PC-3 (cell line): ENCODE data around the gene ITGB3. TPM values are rescaled to one million over a fixed set of nuclear protein-coding genes. Genes with fewer than 3 reads are reported as not detected.

ENCODE experiments used
- ATAC-seq: fragments of 200-7000 bp; cut with Tn5 transposase; 2 replicates; pipeline ENCODE4 v1.9.1; 2020; ENCODE audit warnings: mild to moderate bottlenecking, moderate library complexity
- BruUV-seq: library from RNA; stranded (reverse); fragments of 400-500 nt; replicated peaks from 2 replicates; lab custom pipeline; 2021; lab: Mats Ljungman, UMichigan
- CTCF ChIA-PET: fragments of 300-600 bp; sonication (Branson Sonifier 250); formaldehyde crosslinking; loops from one replicate; lab custom pipeline; 2022; ENCODE audit warnings: antibody characterized with exemption; lab: Charles Lee
- POLR2A ChIA-PET: fragments of 300-600 bp; sonication (Branson Sonifier 250); formaldehyde crosslinking; loops from one replicate; lab custom pipeline; 2022; ENCODE audit warnings: antibody characterized with exemption; ENCODE audit not compliant: unreplicated experiment; lab: Charles Lee
- DNase-seq: peaks from one replicate; pipeline ENCODE4 v3.0.0-alpha.2; 2015
- H2AFZ ChIP-seq: fragments of 300-600 bp; sonication (generic); 2 replicates; pipeline ENCODE4 v1.6.0; 2016; ENCODE audit warnings: antibody characterized with exemption, low read length
- H3F3A ChIP-seq: fragments of 300-600 bp; sonication (generic); one replicate; pipeline ENCODE4 v1.6.0; 2017; ENCODE audit warnings: antibody characterized with exemption, low read length, control low read depth, mild to moderate bottlenecking; ENCODE audit not compliant: unreplicated experiment
- H3K27ac ChIP-seq: fragments of 300-600 bp; sonication (generic); 2 replicates; pipeline ENCODE4 v1.5.1; 2016; ENCODE audit warnings: mild to moderate bottlenecking, low read length
- H3K27me3 ChIP-seq: fragments of 300-600 bp; sonication (generic); 2 replicates; pipeline ENCODE4 v1.6.1; 2016; ENCODE audit warnings: low read length, mixed read lengths
- H3K36me3 ChIP-seq: fragments of 300-600 bp; sonication (generic); 2 replicates; pipeline ENCODE4 v1.6.1; 2016; ENCODE audit warnings: low read depth, mixed run types, low read length, mixed read lengths
- H3K4me1 ChIP-seq: fragments of 300-600 bp; sonication (generic); 2 replicates; pipeline ENCODE4 v1.5.1; 2016; ENCODE audit warnings: low read length; ENCODE audit not compliant: insufficient read depth
- H3K4me2 ChIP-seq: fragments of 300-600 bp; sonication (generic); 2 replicates; pipeline ENCODE4 v1.6.0; 2016; ENCODE audit warnings: low read length
- H3K4me3 ChIP-seq: fragments of 300-600 bp; sonication (generic); 2 replicates; pipeline ENCODE4 v1.5.1; 2016; ENCODE audit warnings: mild to moderate bottlenecking, low read length, mixed read lengths
- H3K79me2 ChIP-seq: fragments of 300-600 bp; sonication (generic); 2 replicates; pipeline ENCODE4 v1.6.1; 2017; ENCODE audit warnings: low read length, mixed read lengths
- H3K9ac ChIP-seq: fragments of 300-600 bp; sonication (generic); 2 replicates; pipeline ENCODE4 v1.6.0; 2016; ENCODE audit warnings: mild to moderate bottlenecking, low read length
- H3K9me2 ChIP-seq: fragments of 300-600 bp; sonication (generic); replicated peaks from 2 replicates; pipeline ENCODE4 v1.6.1; 2016; ENCODE audit warnings: mixed run types, low read length, mixed read lengths
- H3K9me3 ChIP-seq: fragments of 300-600 bp; sonication (generic); 2 replicates; pipeline ENCODE4 v1.6.1; 2016; ENCODE audit warnings: low read length, mixed read lengths
- H4K20me1 ChIP-seq: fragments of 300-600 bp; sonication (generic); 2 replicates; pipeline ENCODE4 v1.6.1; 2016; ENCODE audit warnings: low read length, mixed read lengths
- EZH2 ChIP-seq: fragments of 300-600 bp; sonication (generic); IDR thresholded peaks from one replicate; pipeline ENCODE4 v1.6.1; 2017; ENCODE audit warnings: antibody characterized with exemption, mild to moderate bottlenecking, low read length; ENCODE audit not compliant: unreplicated experiment
- EZH2phosphoT487 ChIP-seq: fragments of 300-600 bp; sonication (generic); IDR thresholded peaks from 2 replicates; pipeline ENCODE4 v1.6.1; 2018; ENCODE audit warnings: mild to moderate bottlenecking, antibody characterized with exemption, low read length, borderline replicate concordance
- intact Hi-C: fragments of 100-400 bp; cut with micrococcal nuclease; formaldehyde crosslinking; loops from 2 replicates; pipeline ENCODE4 v1.9.0; 2023
- total RNA-seq: library from RNA; depleted of rRNA; stranded (reverse); fragments of >200 nt; gene quantifications from 2 replicates; pipeline ENCODE4 v1.2.3, GENCODE V29; 2014
- TF ChIP-seq, protein P1 (sequence below): fragments of 300-600 bp; sonication (generic); conservative IDR thresholded peaks from 2 replicates; pipeline ENCODE4 v1.5.1; 2017; ENCODE audit warnings: antibody characterized with exemption, low read depth, mild to moderate bottlenecking, low read length

Gene ITGB3
- total RNA-seq, 1 experiment from 2014 or later: 0.36 TPM

GRCh38 chr17:47239967-47240651, 13.5 kb upstream of the ITGB3 start:
- ChIA-PET CTCF (interaction anchor here (0.6 to 2.3 kb wide), 4 partner anchors 9 to 93 kb away, joined by 3 to 17 read pairs (median 8); no protein-coding TSS in a partner anchor), POLR2A (interaction anchor here (0.5 to 1.3 kb wide), 5 partner anchors 27 to 1109 kb away, joined by 3 to 9 read pairs (median 3); no protein-coding TSS in a partner anchor)
- Histone ChIP-seq H3K4me2 (peak overlapping the region; percentile 49), H3F3A (no peaks in the 10 kb centered on the region), H3K9ac (peak overlapping the region; percentile 42), H3K79me2 (no peaks in the 10 kb centered on the region), H4K20me1 (no peaks in the 10 kb centered on the region), H3K4me1 (peaks cover 21% of the 10 kb centered on the region), H3K9me3 (no peaks in the 10 kb centered on the region), H3K4me3 (no peak overlapping the region), H3K27ac (peak overlapping the region; percentile 84), H3K36me3 (no peaks in the 10 kb centered on the region), H2AFZ (peak overlapping the region; percentile 71), H3K27me3 (no peaks in the 10 kb centered on the region), H3K9me2 (no peaks in the 10 kb centered on the region)
- no TSS peak for BruUV-seq
- intact Hi-C loops: loop anchor here (1.0 kb wide), 2 partner anchors 11 to 65 kb away; no protein-coding TSS in a partner anchor
- ATAC-seq (peak; percentile 98), DNase-seq (peak; percentile 100)
- TF ChIP-seq, protein P1, sequence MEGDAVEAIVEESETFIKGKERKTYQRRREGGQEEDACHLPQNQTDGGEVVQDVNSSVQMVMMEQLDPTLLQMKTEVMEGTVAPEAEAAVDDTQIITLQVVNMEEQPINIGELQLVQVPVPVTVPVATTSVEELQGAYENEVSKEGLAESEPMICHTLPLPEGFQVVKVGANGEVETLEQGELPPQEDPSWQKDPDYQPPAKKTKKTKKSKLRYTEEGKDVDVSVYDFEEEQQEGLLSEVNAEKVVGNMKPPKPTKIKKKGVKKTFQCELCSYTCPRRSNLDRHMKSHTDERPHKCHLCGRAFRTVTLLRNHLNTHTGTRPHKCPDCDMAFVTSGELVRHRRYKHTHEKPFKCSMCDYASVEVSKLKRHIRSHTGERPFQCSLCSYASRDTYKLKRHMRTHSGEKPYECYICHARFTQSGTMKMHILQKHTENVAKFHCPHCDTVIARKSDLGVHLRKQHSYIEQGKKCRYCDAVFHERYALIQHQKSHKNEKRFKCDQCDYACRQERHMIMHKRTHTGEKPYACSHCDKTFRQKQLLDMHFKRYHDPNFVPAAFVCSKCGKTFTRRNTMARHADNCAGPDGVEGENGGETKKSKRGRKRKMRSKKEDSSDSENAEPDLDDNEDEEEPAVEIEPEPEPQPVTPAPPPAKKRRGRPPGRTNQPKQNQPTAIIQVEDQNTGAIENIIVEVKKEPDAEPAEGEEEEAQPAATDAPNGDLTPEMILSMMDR: no peak
- TF ChIP-seq EZH2phosphoT487 (no peak), EZH2 (no peak)

GRCh38 chr17:47240806-47241205, 12.8 kb upstream of the ITGB3 start:
- H3K9me2 ChIP-seq: no peaks in the 10 kb centered on the region
- H3F3A ChIP-seq: no peaks in the 10 kb centered on the region
- no peaks in the 10 kb centered on the region for H3K27me3 ChIP-seq
- H2AFZ ChIP-seq: no peak overlapping the region
- H3K4me3 ChIP-seq: no peak overlapping the region
- no peak overlapping the region for H3K9ac ChIP-seq
- ATAC-seq (no peak), DNase-seq (no peak)
- POLR2A ChIA-PET: interaction anchor here (1.3 kb wide), 1 partner anchor 65 kb away, joined by 8 read pairs; no protein-coding TSS in a partner anchor
- intact Hi-C loops: loop anchor here (1.0 kb wide), 2 partner anchors 12 to 64 kb away; no protein-coding TSS in a partner anchor
- no peaks in the 10 kb centered on the region for H3K36me3 ChIP-seq
- CTCF ChIA-PET: interaction anchor here (0.6 to 2.3 kb wide), 3 partner anchors 75 to 379 kb away, joined by 3 to 17 read pairs (median 13); no protein-coding TSS in a partner anchor
- 0 out of 2 replicates have a peak overlapping the region, but pooled peaks have one; percentile 84 for H3K27ac ChIP-seq
- peak overlapping the region; percentile 49 for H3K4me2 ChIP-seq
- no peaks in the 10 kb centered on the region for H4K20me1 ChIP-seq
- BruUV-seq: no TSS peak
- TF ChIP-seq, protein P1: no peak
- TF ChIP-seq EZH2 (no peak), EZH2phosphoT487 (no peak)
- H3K9me3 ChIP-seq: no peaks in the 10 kb centered on the region
- peaks cover 21% of the 10 kb centered on the region for H3K4me1 ChIP-seq
- no peaks in the 10 kb centered on the region for H3K79me2 ChIP-seq

DNA sequence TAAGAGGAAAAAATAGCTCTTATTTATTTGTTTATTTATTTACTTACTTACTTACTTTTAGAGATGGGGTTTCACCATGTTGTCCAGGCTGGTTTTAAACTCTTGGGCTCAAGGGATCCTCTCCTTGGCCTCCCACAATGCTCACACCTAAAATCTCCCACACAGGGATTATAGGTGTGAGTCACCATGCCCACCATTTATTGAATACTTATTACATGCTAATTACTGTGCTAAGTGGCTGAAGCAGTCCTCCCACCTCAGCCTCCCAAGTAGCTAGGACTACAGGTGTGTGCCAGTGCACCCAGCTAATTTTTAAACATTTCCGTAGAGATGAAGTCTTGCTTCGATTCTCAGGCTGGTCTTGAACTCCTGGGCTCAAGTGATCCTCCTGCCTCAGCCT, 11.0 kb upstream of the ITGB3 start:
- Histone ChIP-seq H3K9me3 (no peaks in the 10 kb centered on the region), H3K4me1 (peaks cover 21% of the 10 kb centered on the region), H3K9ac (no peak overlapping the region), H3K9me2 (no peaks in the 10 kb centered on the region), H3F3A (no peaks in the 10 kb centered on the region), H3K36me3 (no peaks in the 10 kb centered on the region), H2AFZ (no peak overlapping the region), H3K4me2 (no peak overlapping the region), H4K20me1 (no peaks in the 10 kb centered on the region), H3K27ac (no peak overlapping the region), H3K79me2 (no peaks in the 10 kb centered on the region), H3K4me3 (no peak overlapping the region), H3K27me3 (no peaks in the 10 kb centered on the region)
- intact Hi-C loops: no loop called here
- no peak for DNase-seq
- CTCF ChIA-PET: no interaction called here
- TF ChIP-seq EZH2 (no peak), EZH2phosphoT487 (no peak)
- TF ChIP-seq, protein P1: no peak
- POLR2A ChIA-PET: interaction anchor here (0.6 kb wide), 1 partner anchor 254 kb away, joined by 4 read pairs; no protein-coding TSS in a partner anchor
- BruUV-seq: no TSS peak
- ATAC-seq: no peak
